Fibroblast of skin of back (primary cell): ENCODE data around the gene NELL2.
"Not testable (repeated sequence)": the region's sequence is repeated elsewhere in the genome, so short reads cannot be mapped to it uniquely, and the experiment has no call there.

Experiments used
- DNase-seq: peaks from one replicate; pipeline ENCODE4 v3.0.0-alpha.2; 2013

The NELL2 gene

DNA sequence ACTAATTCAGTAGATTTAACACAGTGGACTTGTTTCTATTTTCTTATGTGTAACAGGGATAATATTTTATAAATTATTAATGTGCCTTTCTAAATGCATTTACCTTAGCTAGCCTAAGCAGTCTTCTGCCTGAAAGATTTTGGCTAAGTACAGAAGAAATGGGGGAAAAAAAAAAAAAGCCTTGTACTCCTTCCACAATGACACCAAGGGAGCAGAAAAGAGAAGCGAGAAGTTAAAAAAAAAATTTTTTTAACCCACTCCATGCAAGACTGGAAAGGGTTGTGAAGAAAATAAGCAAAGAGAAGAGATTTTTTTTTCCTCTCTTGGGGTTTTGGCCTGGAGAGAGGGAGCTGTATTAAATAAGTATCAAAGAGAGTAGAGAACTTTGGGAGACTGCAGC is 28.7 kb downstream of the NELL2 start:
- DNase-seq: no peak

- DNase-seq: no peak
Measured at GRCh38 chr12:44846826-44847225, 29.3 kb downstream of the NELL2 start.

GRCh38 chr12:44842669-44843068 is 33.4 kb downstream of the NELL2 start:
- DNase-seq: no peak

GRCh38 chr12:44839785-44840184 is 36.3 kb downstream of the NELL2 start:
- DNase-seq: no peak

GRCh38 chr12:44837114-44837755 is 38.9 kb downstream of the NELL2 start:
- DNase-seq: no peak

GRCh38 chr12:44835641-44836379 is 40.3 kb downstream of the NELL2 start:
- no peak for DNase-seq

GRCh38 chr12:44834996-44835395 is 41.1 kb downstream of the NELL2 start:
- not testable (repeated sequence) for DNase-seq

DNA sequence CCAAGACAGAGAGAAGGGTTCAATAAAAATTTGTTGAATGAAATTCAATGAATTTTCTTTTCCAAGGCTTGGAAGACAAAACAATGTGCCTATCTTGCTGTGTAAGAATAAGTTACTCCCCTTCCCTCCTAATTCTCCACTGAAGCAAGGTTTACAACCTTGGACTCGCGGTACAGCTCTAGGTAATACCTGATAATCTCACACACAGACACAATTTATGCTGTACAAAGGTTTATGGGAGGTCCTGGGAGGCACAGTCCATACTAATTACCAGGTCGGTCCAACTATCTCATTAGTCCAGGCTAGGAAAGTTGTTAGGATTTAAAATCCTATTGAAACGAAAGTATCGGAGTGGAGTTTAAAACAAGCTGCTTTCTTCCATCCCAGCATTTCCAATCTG is 42.6 kb downstream of the NELL2 start:
- no peak for DNase-seq

GRCh38 chr12:44830566-44831055 is 45.5 kb downstream of the NELL2 start:
- DNase-seq: no peak

DNA sequence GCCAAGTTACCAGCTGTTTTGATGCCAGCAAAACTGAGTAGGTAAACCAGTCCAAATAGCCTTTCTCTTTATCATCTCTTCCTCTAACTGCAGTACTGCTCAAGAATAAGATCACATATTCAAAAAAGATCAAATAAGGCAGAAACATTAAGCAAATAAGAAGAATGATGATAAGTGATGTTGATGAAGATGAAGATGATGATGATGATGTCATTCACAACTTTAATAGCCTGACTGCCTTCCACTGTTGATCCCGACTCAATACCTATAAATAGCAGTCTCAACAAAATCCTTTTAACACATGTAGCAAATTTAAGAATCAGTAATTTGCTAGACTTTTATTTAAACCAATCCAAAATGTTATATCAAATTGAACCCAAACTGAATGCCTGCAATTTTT is 47.1 kb downstream of the NELL2 start:
- no peak for DNase-seq

DNA sequence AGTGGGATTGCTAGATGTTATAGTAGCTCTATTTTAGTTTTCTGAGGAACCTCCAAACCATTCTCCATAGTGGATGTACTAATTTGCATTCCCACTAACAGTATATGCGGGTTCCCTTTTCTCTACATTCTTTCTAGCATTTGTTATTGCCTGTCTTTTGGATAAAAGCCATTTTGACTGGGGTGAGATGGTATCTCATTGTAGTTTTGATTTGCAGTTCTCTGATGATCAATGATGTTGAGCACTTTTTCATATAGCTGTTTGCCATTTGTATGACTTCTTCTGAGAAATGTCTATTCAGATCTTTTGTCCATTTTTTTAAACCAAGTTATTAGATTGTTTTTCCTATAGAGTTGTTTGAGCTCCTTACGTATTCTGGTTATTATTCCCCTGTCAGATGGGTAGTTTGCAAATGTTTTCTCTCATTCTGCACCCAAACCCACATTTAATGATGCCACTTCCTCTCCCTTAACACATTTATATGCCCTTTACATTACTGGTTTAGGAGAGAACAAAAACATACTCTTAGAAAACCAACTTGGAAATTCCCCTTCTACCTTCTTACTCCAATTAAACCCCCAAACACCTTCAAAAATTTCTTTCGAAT is 48.2 kb downstream of the NELL2 start:
- DNase-seq: no peak

DNA sequence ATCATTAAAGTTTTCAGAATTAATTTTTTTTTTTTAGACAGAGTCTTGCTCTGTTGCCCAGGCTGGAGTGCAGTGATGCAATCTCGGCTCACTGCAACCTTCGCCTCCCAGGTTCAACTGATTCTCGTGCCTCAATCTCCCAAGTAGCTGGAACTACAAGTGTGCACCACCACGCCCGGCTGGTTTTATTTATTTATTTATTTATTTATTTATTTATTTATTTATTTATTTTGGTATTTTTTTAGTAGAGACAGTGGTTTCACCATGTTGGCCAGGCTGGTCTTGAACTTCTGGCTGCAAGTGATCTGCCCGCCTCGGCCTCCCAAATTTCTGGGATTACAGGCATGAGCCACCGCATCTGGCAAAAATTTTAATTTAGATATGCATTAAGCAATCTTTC is 54.4 kb downstream of the NELL2 start:
- DNase-seq: not testable (repeated sequence)

GRCh38 chr12:44819884-44820283 is 56.2 kb downstream of the NELL2 start:
- no peak for DNase-seq

DNA sequence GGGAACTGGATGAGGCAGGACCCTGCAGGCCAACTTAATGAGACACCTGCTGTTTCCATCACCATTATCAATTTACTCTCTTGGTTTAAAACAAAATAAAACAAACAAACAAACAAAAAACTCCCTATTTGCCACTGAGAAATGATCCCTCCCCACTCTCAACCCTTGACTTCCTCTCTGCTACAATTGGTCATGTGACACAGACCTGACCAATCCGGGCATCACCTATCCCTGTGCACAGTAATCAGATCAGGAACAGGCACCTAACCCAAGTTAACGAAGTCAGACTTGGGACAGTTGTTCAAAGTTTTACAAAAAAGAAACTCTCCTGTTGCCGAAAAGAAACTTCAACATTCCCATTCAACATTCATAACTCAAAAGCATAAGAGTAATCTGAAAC is 58.4 kb downstream of the NELL2 start:
- no peak for DNase-seq

- DNase-seq: no peak
Measured at GRCh38 chr12:44816446-44817017, 59.6 kb downstream of the NELL2 start.

GRCh38 chr12:44812062-44812461 is 64.1 kb downstream of the NELL2 start:
- DNase-seq: no peak

DNA sequence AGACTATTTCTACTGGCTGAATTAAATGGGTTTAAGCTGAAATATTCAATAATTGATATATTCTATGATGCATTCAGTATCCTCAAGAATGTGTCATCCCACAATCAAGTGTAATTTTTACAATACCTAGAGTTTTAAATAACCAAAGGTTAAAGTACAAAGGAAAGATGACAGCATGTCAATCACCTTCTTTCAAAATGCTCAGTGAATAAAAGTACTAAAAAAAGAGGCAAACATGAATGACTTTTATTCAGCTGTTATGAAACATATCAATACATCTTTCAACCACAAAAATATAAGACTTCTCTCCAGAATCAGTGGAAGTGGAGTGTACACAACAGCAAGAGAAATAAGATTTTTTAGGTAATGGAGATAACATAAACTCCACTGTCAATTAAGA is 72.0 kb downstream of the NELL2 start:
- DNase-seq: no peak

DNA sequence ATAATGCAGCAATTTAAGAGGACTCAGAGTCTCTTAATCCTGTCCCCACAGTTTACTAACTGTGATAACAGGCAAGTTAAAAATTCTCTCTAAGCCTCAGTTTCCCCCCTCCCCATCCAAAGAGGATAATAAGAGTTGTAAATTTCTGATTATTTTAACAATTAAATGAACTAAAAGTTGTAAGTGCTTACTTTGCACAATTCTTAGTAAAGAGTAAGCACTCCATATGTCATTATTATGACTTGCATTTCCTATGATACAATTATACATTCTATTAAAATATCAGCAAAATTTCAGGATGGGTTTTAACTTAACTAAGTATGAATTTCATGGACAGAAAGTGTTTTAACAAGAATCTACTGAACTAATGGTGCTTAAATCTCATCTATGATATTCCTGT is 80.1 kb downstream of the NELL2 start:
- no peak for DNase-seq

GRCh38 chr12:44788731-44789130 is 87.4 kb downstream of the NELL2 start:
- no peak for DNase-seq

DNA sequence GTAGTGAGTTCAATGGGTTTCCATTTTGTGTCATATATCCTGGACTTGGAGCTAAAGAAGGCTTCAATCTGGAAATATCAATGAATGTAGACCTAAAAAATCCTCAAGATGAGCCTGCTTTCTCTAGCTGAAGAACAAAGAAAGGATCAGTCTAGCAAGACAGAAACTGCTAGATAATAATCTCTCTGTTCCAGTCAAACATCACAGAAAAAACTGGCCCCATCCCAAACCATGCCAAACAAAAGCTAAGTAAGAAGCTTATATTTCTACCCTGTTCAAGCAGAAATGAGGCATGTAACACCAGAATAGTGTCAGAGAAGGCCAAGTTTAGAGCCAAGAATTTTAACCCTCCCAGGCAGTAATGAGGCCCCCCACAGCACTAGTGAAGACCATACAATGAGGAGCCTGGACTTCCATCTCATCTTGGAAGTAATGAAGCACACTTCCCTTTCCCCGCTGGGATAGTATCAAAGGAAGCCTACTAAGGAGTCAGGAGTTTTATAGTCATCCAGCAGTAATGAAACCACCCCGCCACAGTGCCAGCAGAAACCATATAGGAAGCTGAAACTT is 95.8 kb downstream of the NELL2 start:
- no peak for DNase-seq

DNA sequence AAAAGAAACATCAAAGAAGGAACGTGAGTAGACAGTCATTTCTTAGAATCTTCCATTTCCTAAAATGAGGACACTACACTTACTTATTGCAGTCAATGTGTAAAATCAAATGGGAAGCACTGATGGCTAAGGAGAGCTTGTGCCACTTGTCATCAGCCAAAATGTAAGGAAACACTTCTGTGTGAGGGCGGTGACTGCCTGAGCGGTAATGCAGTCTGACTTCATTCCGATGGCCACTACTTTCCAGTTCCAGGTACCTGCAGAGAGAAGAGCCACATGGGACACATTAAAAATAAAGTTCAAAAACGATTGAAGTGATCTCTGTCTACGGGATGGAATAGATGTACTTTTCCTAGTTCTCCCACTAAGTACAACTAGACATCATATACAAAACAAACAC is 96.3 kb downstream of the NELL2 start:
- DNase-seq: no peak

- DNase-seq: no peak
Measured at GRCh38 chr12:44778863-44779262, 97.3 kb downstream of the NELL2 start.

GRCh38 chr12:44777044-44777443 is 99.1 kb downstream of the NELL2 start:
- DNase-seq: no peak
